SU-DHL-6 (cell line): Measurements from ENCODE around the gene RFC3.

Experiments used
- H2AFZ ChIP-seq: fragments of 200-600 bp; sonication (generic); 2 replicates; pipeline ENCODE4 v1.6.1; 2014; ENCODE audit warnings: low read depth, mild to moderate bottlenecking, moderate library complexity, mixed read lengths, antibody characterized with exemption, low read length; ENCODE audit not compliant: severe bottlenecking
- H3F3A ChIP-seq: fragments of 200-600 bp; shearing (Covaris generic); 2 replicates; pipeline ENCODE4 v1.6.0; 2016; ENCODE audit warnings: antibody characterized with exemption, mild to moderate bottlenecking; ENCODE audit not compliant: insufficient read depth
- H3K27ac ChIP-seq: fragments of 200-600 bp; sonication (generic); 2 replicates; pipeline ENCODE4 v1.5.1; 2016; ENCODE audit warnings: low read depth, mild to moderate bottlenecking, low read length, moderate library complexity, mixed read lengths
- H3K27me3 ChIP-seq: fragments of 200-600 bp; sonication (generic), shearing (Covaris generic); 2 replicates; pipeline ENCODE4 v1.6.0; 2014; ENCODE audit warnings: mild to moderate bottlenecking, low read length
- H3K36me3 ChIP-seq: fragments of 200-600 bp; sonication (generic); 2 replicates; pipeline ENCODE4 v1.6.1; 2014; ENCODE audit warnings: mild to moderate bottlenecking, low read length, mixed read lengths
- H3K4me2 ChIP-seq: fragments of 300-600, 200-600 bp; shearing (Covaris generic), sonication (generic); 2 replicates; pipeline ENCODE4 v1.6.0; 2014; ENCODE audit warnings: low read length, low read depth, mild to moderate bottlenecking; ENCODE audit not compliant: poor library complexity, severe bottlenecking
- H3K4me3 ChIP-seq: fragments of 200-600 bp; sonication (generic); 2 replicates; pipeline ENCODE4 v1.5.1; 2014; ENCODE audit warnings: antibody characterized with exemption, low read length, mild to moderate bottlenecking, mixed read lengths; ENCODE audit not compliant: insufficient read depth, poor library complexity, severe bottlenecking
- H3K79me2 ChIP-seq: fragments of 200-600 bp; sonication (generic); 2 replicates; pipeline ENCODE4 v1.6.1; 2014; ENCODE audit warnings: mild to moderate bottlenecking, low read length, moderate library complexity; ENCODE audit not compliant: insufficient read depth
- H3K9ac ChIP-seq: fragments of 200-600 bp; sonication (generic); 2 replicates; pipeline ENCODE4 v1.7.0; 2014; ENCODE audit warnings: mild to moderate bottlenecking, low read length
- H3K9me2 ChIP-seq: fragments of 200-600 bp; sonication (generic); replicated peaks from 2 replicates; pipeline ENCODE4 v1.6.1; 2014; ENCODE audit warnings: low read length; ENCODE audit not compliant: insufficient read depth
- H3K9me3 ChIP-seq: fragments of 200-600 bp; sonication (generic); 2 replicates; pipeline ENCODE4 v1.6.1; 2014; ENCODE audit warnings: low read length, mixed read lengths; ENCODE audit not compliant: insufficient read depth
- H4K20me1 ChIP-seq: fragments of 200-600 bp; sonication (generic); 2 replicates; pipeline ENCODE4 v1.6.1; 2014; ENCODE audit warnings: low read depth, mild to moderate bottlenecking, antibody characterized with exemption, low read length, moderate library complexity, mixed read lengths
- CTCF ChIP-seq: fragments of 200-600 bp; sonication (generic); IDR thresholded peaks from one replicate; pipeline ENCODE4 v1.5.1; 2017; ENCODE audit warnings: antibody characterized with exemption, mild to moderate bottlenecking, low read length, moderate library complexity; ENCODE audit not compliant: insufficient read depth, poor library complexity, severe bottlenecking
- EZH2phosphoT487 ChIP-seq: fragments of 200-600 bp; sonication (generic), shearing (Covaris generic); conservative IDR thresholded peaks from 2 replicates; pipeline ENCODE4 v1.6.1; 2018; ENCODE audit warnings: mild to moderate bottlenecking, antibody characterized with exemption, low read length, moderate library complexity, mixed read lengths

Gene RFC3

DNA sequence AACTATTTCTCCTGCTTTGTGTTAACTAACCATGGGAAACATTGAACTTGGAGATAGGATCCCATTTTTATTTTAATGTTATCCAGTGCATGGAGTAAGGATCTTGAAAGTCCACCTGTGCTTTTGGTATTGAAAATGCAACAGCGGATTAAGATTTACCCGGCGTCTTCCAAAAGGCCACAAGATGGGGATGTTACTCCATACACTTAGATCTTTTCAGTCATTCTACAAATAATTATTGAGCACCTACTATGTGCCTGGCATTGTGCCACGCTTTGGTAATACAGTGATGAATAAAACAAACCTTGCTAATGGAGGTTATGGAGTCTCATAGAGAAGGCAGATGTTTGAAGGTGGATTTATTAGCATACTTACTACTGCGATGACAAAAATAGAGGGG lies 56.9 kb downstream of the RFC3 start:
- Histone ChIP-seq H3K27me3 (no peaks in the 10 kb centered on the region), H4K20me1 (no peaks in the 10 kb centered on the region), H3F3A (no peaks in the 10 kb centered on the region), H3K36me3 (no peaks in the 10 kb centered on the region), H3K9me2 (no peaks in the 10 kb centered on the region), H3K27ac (no peak overlapping the region), H3K4me3 (no peak overlapping the region), H3K9ac (no peak overlapping the region), H3K79me2 (no peaks in the 10 kb centered on the region), H3K9me3 (no peaks in the 10 kb centered on the region), H2AFZ (no peak overlapping the region), H3K4me2 (no peak overlapping the region)
- no peak for TF ChIP-seq CTCF
- no peak for TF ChIP-seq EZH2phosphoT487

DNA sequence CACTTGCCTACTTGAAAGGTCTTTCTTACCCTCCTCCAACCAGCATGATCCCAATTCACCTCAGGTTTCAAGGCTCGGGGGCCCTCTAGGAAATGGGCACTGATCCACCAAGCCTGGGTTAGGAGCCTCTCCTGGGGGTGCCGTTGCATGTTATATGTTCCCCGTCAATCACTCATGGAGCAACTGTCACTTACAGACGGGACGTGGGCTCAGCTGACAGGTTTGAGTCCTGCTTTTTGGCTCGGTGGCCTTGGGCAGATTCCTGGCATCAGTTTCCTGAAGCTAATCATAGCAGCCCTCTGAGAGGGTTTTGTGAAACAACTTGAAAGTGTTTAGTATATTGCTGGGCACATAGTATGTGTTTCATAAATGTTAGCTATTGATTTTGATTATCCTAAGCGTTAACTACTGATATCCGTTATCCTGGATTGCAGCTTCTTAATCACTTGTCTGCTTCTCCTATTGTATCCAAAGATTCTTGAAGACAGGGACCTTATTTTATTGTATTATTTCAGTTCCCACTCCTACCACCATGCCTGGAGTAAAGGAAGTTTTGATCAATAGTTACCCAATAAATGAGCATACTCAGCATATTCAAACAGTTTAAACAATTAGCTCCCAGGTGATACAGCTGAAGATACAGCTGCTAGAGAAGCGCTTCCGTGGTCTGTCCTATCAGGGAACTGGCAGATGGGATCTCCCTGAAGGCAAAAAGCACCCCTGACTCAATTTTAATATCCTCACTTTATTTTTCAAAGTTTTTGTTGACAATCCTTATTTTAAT lies 57.9 kb downstream of the RFC3 start:
- H3F3A ChIP-seq = no peaks in the 10 kb centered on the region
- no peaks in the 10 kb centered on the region for H3K9me2 ChIP-seq
- no peak overlapping the region for H3K9ac ChIP-seq
- no peak overlapping the region for H3K4me2 ChIP-seq
- H2AFZ ChIP-seq = no peak overlapping the region
- no peak overlapping the region for H3K27ac ChIP-seq
- H3K4me3 ChIP-seq = no peak overlapping the region
- H3K9me3 ChIP-seq = no peaks in the 10 kb centered on the region
- TF ChIP-seq EZH2phosphoT487 = no peak
- no peak for TF ChIP-seq CTCF
- no peaks in the 10 kb centered on the region for H3K36me3 ChIP-seq
- no peaks in the 10 kb centered on the region for H3K79me2 ChIP-seq
- H4K20me1 ChIP-seq = no peaks in the 10 kb centered on the region
- no peaks in the 10 kb centered on the region for H3K27me3 ChIP-seq

- no peak overlapping the region for H3K27ac ChIP-seq
- no peaks in the 10 kb centered on the region for H3K9me3 ChIP-seq
- H3K79me2 ChIP-seq = no peaks in the 10 kb centered on the region
- no peak overlapping the region for H3K9ac ChIP-seq
- H3K36me3 ChIP-seq = no peaks in the 10 kb centered on the region
- H3K4me3 ChIP-seq = no peak overlapping the region
- no peak overlapping the region for H2AFZ ChIP-seq
- TF ChIP-seq EZH2phosphoT487 (no peak), CTCF (no peak)
- H3F3A ChIP-seq = no peaks in the 10 kb centered on the region
- H4K20me1 ChIP-seq = no peaks in the 10 kb centered on the region
- H3K27me3 ChIP-seq = no peaks in the 10 kb centered on the region
- no peak overlapping the region for H3K4me2 ChIP-seq
- no peaks in the 10 kb centered on the region for H3K9me2 ChIP-seq
Observed at GRCh38 chr13:33876716-33877394, 58.9 kb downstream of the RFC3 start.
